Left ventricle myocardium inferior (tissue), 1 donor: ENCODE measurements around the gene RSBN1. TPM values are rescaled to one million over a fixed set of nuclear protein-coding genes. Genes with fewer than 3 reads are reported as not detected.

Experiments used
- DNase-seq: peaks from one replicate; pipeline ENCODE4 v3.0.0-alpha.2; 2020
- H3K27ac ChIP-seq: fragments of 200-600 bp; replicated peaks from 2 replicates; pipeline ENCODE4 v1.8.0; 2021
- H3K27me3 ChIP-seq: fragments of 200-600 bp; 2 replicates; pipeline ENCODE4 v1.8.0; 2021; ENCODE audit warnings: low read depth
- H3K36me3 ChIP-seq: fragments of 200-600 bp; 2 replicates; pipeline ENCODE4 v1.8.0; 2021
- H3K4me1 ChIP-seq: fragments of 200-600 bp; 2 replicates; pipeline ENCODE4 v1.8.0; 2021
- H3K4me3 ChIP-seq: fragments of 200-600 bp; 2 replicates; pipeline ENCODE4 v1.8.0; 2021; ENCODE audit warnings: mild to moderate bottlenecking, moderate library complexity
- H3K9me3 ChIP-seq: fragments of 200-600 bp; replicated peaks from 2 replicates; pipeline ENCODE4 v1.8.0; 2021
- intact Hi-C: fragments of 100-400 bp; cut with micrococcal nuclease; formaldehyde crosslinking; loops from one replicate; pipeline ENCODE4 v1.11.0; 2022
- total RNA-seq: library from RNA; stranded (reverse); fragmentation: NEBNext Ultra II Directional; extraction: Animal tissue kit (Norgen Biotek cat#: 25700); gene quantifications from one replicate; pipeline ENCODE4 v1.2.1, GENCODE V29; 2021
- TF ChIP-seq, protein P1 (sequence below): fragments of 200-600 bp; IDR thresholded peaks from 2 replicates; pipeline ENCODE4 v1.8.0; 2021; ENCODE audit warnings: antibody characterized with exemption, mild to moderate bottlenecking, borderline replicate concordance
- donor health status: DM: no; HTN: yes; CAD: no; lungs with severe emphysema.

RSBN1 gene
- total RNA-seq, 1 donor from 2014 or later: 7.6 TPM

DNA sequence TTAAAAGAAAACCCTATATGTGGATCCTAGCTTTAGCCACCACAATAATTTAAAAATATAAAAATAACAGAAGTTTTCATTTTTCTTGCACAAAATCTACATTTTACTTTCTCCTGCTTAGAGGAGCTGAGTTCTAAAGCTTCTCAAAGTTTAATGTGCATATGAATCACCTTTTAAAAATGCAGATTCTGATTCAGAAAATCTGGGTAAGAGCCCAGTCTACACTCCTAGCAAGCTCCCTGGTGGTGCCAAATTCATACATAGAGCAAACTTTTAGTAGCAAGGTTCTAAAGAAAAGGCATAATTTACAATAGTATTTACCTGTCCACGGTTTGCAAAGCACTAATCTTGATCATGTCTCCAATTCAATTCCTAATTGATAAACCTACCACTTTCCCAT lies 19.3 kb downstream of the RSBN1 start:
- Histone ChIP-seq H3K27me3 (no peaks in the 10 kb centered on the region), H3K4me1 (peaks cover 52% of the 10 kb centered on the region), H3K36me3 (peaks cover 19% of the 10 kb centered on the region), H3K4me3 (no peak overlapping the region), H3K9me3 (no peaks in the 10 kb centered on the region), H3K27ac (no peak overlapping the region)
- DNase-seq: no peak
- TF ChIP-seq, protein P1, sequence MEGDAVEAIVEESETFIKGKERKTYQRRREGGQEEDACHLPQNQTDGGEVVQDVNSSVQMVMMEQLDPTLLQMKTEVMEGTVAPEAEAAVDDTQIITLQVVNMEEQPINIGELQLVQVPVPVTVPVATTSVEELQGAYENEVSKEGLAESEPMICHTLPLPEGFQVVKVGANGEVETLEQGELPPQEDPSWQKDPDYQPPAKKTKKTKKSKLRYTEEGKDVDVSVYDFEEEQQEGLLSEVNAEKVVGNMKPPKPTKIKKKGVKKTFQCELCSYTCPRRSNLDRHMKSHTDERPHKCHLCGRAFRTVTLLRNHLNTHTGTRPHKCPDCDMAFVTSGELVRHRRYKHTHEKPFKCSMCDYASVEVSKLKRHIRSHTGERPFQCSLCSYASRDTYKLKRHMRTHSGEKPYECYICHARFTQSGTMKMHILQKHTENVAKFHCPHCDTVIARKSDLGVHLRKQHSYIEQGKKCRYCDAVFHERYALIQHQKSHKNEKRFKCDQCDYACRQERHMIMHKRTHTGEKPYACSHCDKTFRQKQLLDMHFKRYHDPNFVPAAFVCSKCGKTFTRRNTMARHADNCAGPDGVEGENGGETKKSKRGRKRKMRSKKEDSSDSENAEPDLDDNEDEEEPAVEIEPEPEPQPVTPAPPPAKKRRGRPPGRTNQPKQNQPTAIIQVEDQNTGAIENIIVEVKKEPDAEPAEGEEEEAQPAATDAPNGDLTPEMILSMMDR: no peak
- intact Hi-C loops: no loop called here

DNA sequence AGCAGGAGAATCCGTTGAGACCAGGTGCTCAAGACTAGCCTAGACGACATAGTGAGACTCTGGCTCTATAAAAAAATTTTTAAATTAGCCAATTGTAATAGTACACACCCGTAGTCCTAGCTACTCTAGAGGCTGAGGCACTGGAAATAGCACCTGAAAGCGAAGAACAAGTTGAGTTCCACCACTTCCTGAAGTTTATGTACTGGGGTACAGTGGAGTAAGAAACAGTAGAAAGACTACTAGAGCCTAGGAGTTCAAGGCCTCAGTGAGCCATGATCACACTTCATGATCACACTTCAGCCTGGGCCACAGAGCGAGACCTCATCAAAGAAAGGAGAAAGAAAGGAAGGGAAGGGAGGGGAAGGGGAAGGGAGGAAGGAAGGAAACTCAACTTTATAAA lies 19.8 kb downstream of the RSBN1 start:
- Histone ChIP-seq H3K4me3 (no peak overlapping the region), H3K27ac (no peak overlapping the region), H3K9me3 (no peaks in the 10 kb centered on the region), H3K36me3 (peaks cover 15% of the 10 kb centered on the region), H3K27me3 (no peaks in the 10 kb centered on the region), H3K4me1 (peaks cover 47% of the 10 kb centered on the region)
- intact Hi-C loops: no loop called here
- DNase-seq: no peak
- TF ChIP-seq, protein P1: no peak

DNA sequence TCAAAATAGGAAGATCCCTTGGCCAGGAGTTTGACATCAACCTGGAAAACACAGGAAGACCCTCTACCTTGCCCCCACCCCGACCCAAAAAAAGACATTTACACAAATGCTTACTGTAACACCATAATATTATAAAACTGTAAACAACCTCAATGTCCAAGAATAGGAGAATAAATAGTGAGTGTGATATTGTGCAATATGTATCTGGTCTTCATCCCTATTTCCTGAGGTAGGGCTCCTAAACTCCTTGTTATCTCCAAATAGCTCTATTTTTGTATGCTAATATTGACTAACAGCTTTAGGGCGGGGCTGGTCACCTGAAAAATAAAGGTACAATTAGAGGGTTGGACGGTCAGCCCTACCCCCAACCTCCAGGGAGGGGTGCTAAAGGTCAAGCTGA lies 23.5 kb downstream of the RSBN1 start:
- Histone ChIP-seq H3K4me3 (no peak overlapping the region), H3K27ac (no peak overlapping the region), H3K27me3 (no peaks in the 10 kb centered on the region), H3K4me1 (peaks cover 58% of the 10 kb centered on the region), H3K9me3 (no peaks in the 10 kb centered on the region), H3K36me3 (peaks cover 4% of the 10 kb centered on the region)
- TF ChIP-seq, protein P1: no peak
- intact Hi-C loops: no loop called here
- no peak for DNase-seq

DNA sequence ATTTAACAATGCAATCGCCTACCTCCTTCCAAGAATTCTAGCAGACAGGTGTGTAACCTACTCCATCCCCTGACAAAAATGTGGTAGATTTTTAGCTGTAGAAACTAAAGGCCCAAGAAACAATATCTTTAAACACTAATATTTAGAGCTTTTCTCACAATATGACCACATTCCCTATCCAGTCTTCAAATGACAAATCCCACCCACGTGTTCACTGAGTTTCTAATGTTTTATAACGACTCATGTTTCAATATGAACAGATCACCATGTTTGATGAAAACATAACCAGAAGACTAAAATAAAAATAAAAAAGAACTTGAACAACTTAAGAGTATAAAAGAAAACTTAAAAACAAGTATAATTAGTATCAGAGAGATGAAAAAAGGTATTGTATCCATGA lies 24.6 kb downstream of the RSBN1 start:
- DNase-seq: no peak
- H3K9me3 ChIP-seq: no peaks in the 10 kb centered on the region
- intact Hi-C loops: no loop called here
- H3K27me3 ChIP-seq: no peaks in the 10 kb centered on the region
- H3K36me3 ChIP-seq: peaks cover under 1% of the 10 kb centered on the region
- peaks cover 58% of the 10 kb centered on the region for H3K4me1 ChIP-seq
- TF ChIP-seq, protein P1: no peak
- no peak overlapping the region for H3K27ac ChIP-seq
- no peak overlapping the region for H3K4me3 ChIP-seq

DNA sequence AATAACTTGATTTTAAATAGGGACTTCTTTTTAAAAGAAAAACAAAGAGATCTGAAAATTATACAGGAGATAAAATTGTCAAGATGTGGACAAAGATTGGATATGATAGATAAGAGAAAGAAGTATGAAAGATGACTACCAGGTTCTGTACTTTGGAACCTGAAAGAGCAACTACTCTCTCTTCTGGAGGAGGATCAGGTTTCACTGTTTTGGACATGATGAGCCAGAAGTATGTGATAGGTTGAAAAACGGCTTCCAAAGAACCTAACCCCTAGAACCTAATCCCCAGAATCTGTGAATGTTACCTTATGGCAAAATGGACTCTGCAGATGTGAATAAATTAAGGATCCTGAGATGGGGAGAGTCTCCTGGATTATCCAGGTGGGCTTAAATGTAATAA lies 26.2 kb downstream of the RSBN1 start:
- H3K27ac ChIP-seq: no peak overlapping the region
- peaks cover 68% of the 10 kb centered on the region for H3K4me1 ChIP-seq
- H3K4me3 ChIP-seq: no peak overlapping the region
- no peaks in the 10 kb centered on the region for H3K27me3 ChIP-seq
- H3K9me3 ChIP-seq: no peaks in the 10 kb centered on the region
- intact Hi-C loops: no loop called here
- H3K36me3 ChIP-seq: no peaks in the 10 kb centered on the region
- TF ChIP-seq, protein P1: no peak
- DNase-seq: no peak
